GM21576 (cell line): Measurements from ENCODE around the gene FNBP1L.
"Not testable (repeated sequence)": the region's sequence is repeated elsewhere in the genome, so short reads cannot be mapped to it uniquely, and the experiment has no call there.

Source experiments
- ATAC-seq: cut with Tn5 transposase; IDR thresholded peaks from one replicate; pipeline ENCODE4 v1.9.1; 2021; ENCODE audit warnings: mild to moderate bottlenecking, moderate library complexity; ENCODE audit not compliant: unreplicated experiment

Gene FNBP1L

DNA sequence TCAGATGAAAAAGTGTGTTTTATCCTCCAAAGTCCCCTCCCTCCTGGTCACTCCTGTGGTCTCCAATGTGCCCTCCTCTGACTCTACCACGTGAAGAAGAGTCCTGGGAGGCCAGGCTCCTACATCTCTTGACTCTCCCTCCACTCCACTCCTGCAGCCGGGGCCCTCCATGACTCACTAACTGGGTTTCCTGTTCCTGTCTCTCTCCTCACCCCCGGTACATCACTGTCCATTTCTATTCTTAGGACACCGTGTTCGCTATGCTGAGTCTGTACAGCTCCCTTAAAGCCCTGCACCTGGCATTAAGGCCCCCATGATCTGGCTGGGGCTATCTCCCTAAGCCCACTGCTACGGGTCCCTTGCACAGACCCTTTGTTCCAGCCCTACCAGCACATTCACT lies 140.3 kb downstream of the FNBP1L start:
- no peak for ATAC-seq

DNA sequence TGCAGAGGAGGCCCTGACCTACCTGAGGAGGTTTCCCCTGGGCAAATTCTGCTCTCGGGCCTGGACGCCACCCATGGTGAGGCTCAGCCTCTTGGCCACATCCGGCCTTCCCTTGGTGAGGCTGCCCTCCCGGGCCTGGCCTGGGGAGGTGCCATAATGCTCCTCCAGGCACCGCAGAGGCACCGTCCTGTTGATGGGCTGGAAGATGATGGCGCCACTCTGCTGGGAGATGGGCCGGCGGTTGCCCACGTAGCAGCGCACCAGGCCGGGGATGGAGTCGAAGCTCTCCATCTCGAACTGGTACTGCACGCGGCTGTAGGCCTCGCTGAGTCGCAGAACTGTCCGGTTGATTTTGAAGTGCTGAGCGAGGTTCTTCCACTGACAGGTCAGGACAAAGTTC lies 141.0 kb downstream of the FNBP1L start:
- ATAC-seq, result no peak

DNA sequence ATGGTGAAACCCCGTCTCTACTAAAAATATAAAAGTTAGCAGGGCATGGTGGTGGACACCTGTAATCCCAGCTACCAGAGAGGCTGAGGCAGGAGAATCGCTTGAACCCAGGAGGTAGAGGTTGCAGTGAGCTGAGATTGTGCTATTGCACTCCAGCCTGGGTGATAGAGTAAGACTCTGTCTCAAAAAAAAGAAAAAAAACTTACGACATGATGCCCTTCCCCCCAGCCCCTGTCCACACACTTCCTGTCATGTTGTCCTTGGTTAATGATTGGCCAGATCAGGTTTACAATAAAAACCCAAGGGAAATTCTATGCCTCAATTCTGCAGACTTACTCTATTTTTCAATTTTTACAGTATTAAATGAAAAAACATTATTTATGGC lies 143.4 kb downstream of the FNBP1L start:
- ATAC-seq, result not testable (repeated sequence)

DNA sequence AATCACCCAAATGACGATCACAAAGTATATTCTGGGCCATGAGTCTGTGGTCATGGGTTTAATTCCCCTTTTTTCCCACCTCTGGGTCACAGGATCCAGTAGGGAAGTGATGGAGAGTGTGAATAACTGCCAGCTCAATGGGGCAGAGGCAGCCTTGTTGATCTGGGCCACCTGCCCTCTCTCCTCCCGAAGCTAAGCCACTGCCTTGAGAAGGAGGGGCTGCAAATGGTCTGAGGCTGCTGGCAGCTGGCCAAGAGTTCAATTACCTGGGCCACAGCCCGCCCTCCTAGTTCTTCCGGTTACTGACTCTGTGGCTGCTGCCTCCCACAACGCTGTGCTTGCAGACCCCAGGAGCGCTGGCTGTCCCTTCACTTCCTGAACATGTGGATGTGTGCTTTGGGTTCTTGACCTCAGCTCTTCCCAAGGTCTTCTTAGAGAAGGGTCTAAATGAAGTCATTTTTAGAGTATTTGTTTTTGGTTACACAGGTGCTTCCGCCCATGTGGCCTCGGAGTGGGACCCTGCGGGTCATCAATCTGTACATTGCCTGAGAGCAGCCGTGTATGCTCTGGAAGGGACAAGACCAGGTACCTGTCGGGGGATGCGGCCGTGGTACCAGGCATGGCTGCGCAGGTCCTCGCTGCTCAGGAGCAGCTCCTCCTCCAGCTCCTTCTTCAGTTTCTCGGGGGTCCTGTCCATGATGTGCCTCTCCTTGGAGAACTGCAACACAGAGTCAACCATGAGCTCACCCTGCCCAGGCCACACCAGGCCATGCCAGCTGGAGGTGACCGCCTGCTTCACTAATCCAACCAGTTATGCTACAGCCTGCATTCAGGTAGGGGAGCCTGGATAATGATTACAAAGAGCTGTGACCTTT lies 144.0 kb downstream of the FNBP1L start:
- peak; percentile 77 for ATAC-seq

DNA sequence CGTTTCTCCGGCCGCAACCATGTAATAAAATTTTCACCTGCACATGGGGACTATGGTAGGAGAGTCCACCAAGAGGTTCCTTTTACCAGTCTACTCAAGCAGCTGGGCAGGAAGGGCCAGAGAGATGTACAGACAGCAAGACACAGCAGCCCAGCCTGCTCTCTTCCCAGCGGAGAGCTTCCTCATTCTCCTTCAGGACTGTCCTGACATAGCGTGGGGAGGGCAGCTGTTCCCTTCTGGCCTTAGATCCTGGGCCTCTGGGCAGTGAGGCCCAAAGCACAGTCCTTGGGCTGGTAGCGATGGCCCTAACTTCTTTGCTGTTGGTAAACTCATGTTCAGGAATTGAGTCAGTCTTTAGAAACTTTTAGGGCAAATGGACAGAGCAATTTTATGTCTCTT lies 144.6 kb downstream of the FNBP1L start:
- no peak for ATAC-seq

DNA sequence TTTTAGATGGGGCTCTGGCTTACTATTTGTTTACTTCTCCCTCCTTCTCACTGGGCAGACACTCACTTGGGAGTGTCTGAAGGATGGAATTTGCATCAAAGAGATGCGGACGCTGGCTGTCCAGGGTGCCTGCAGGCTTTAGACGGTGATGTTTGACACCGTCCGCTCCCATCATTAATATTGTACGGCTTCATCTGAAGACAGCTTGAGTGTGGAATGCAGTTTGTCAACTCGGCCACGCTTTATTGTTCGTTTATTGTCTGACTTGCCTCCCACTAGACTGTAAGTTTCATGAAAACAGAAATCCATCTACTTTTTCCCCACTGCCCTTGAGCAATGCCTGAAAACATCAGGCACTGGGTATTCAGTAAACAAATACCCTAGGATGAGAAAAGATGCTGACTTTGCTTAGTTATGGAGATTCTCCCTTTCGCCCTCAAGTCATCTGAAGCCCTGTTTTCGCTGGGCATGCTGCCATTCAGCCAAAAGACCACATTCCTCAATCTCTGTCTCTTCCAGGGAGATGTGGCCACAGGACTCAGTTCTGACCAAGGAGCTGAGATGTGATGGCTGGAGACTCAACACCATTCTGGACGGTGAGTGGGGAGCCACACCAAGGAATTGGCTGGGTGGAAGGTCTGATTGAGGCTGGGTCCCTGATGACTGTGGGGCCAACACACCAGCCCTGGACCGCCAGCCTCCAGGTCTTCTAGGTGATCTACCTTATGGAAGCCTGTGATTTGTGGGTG lies 146.1 kb downstream of the FNBP1L start:
- no peak for ATAC-seq

DNA sequence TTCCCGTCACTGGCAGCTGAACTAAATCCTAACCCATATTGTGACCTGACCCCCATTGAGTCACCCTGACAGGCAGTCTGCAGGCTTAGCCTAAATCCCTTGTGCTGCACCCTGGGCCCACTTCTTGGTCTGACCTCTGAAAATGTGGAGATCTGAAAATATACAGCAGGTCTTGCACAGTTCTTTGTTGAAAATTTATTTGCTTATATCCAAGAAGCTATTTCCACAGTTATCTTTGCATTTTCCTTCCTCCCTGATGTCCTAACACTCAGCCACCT lies 146.6 kb downstream of the FNBP1L start:
- no peak for ATAC-seq

DNA sequence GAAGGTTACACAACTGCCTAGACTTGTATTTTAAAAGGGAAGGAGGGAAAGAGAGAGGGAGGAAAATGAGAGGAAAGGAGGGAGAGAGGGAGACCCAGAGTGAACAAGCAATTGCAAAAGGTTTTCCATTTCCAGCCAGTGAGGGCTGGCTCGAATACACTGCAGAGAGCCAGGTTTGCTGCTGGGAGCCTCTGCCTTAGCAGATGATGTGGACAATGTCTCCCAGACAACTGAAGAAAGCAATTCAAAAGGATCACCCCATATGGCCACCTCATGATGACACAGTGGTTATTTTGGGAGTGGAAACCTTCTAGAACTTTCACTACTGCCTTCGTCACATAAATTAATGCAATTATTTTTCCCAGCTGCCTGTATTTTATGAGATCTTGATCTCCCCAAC lies 147.3 kb downstream of the FNBP1L start:
- ATAC-seq, result no peak

DNA sequence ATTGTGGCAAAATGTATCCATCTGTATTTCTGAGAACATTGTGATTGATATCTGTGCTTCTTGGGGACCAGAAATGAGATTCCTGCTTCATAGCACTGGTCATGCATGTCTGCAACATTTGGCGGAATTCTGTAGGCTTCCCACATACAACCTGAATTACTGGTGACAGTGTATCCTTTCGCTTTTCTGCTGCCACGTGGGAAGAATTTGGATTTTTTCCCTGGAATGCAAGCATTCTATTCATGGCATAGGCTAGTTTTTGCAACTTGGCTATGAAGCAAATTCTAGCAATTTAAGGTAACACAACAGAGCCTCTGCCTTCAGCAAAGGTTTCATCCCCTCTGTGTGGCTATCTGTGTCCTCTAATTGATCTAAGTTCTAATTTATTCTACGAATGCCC lies 147.8 kb downstream of the FNBP1L start:
- no peak for ATAC-seq

DNA sequence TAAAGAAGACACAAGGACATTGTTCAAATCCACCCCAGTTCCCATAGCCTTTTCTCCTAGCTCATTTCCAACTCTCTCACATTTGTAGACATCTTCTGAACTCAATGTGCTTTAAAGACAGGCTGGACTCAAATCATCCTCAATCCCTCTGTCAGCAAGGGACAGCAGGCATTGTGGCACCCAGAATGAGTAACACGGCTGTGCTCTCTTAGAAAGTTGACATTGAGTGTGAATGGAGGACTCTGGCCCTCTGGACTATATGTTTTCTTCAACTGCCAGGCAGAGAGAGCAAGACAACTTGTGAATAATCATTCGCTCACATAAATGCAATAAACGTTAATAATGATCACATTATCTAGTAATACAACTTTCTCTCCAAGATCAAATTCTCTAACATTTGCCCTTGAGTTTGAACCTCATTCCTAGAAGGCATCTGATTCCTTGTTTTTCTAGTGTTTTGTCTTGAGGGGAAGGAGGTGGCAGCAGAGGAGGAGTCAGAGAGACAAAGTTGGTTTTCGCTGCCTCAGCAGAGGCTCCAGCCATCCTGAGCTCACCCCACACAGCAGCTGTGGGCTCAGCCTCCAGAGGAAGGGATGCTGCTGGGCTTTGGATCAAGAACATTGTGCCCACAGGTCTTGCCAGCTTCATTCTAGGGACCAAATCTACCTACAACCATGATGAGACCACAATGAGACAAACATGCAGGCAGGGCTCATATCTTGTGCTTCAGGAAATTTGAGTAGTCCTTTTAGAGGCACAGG lies 148.6 kb downstream of the FNBP1L start:
- ATAC-seq, result no peak

DNA sequence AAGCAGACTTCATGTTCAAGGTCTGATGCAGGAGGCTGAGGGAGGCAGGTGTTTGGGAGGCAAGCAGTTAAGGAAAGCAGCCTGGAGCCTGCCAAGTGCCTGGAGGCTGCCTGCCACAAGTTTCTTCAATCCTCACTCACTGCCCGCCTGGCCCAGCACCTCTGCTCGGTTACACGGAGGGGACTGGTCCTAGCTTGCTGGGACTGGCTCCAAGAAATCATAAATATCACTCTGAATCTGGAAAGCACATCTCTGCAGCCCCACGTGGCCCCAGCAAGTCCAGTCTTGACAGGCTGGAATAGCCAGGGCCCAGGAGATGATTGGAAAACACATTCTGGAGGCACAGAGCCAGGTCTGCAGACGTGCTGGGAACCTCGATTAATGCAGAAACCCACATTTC lies 149.8 kb downstream of the FNBP1L start:
- no peak for ATAC-seq

DNA sequence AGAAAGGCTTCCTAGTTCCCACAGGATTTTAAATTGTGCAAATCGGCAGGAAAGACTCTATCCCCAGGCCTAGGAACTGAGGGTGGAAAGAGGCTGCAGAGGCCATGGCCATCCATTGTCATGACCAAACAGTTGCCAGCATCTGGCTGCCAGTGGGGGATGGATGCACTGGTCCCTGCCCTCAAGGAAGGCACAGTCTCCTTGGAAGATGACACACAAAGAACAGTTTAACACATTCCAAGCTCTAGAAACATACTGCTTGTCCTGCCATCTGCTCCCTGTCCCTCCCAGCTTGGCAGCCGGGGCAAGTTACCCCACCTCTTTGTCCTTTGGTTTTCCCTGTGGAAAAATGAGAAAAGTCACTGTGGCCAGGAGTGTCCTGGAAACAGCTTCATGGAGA lies 150.5 kb downstream of the FNBP1L start:
- ATAC-seq, result no peak

DNA sequence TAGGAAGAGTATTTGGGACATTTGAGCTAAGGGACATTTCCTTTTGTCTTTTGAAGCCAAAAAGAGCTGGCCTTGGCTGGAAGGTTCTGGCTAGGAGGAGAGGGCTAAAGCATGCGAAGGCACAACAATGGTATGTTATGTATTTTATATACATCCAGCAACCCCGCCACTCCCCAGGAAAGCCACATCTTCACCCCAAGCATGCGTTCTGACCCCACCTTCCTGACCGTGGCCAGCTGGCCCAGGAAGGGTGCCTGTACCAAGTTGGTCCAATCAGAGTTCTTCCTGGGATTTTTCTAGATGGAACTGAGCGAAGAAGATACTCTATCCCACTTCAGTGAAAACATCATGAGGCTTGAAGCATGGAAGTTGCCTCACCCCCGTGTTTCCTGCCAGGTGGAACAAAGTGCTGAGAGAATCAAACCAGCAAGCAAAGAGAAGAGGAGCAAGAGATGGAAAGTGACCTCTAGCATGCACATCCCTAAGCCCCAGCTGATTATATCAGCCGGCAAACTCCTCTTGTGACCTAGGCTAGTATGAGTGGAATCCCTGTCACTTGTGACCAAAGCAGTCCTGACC lies 151.0 kb downstream of the FNBP1L start:
- ATAC-seq, result no peak

DNA sequence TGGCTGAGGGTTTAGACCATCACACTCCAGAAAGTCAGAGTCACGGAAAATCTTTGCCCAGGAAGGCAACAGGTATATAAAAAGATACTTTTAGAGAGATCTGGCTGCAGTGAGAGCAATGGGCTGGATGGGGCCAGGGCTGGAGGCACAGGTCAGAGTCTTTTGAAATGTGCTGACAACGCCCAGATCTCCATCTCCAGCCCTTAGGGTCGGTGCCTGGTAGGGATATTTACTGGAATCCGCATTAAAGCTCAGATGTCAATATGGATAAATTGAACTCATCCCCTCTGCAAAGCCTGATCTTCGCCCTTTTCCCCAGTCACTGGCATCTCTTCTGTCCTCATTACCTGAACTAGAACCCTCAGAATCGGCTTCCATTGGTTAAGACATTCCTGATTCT lies 151.6 kb downstream of the FNBP1L start:
- ATAC-seq, result no peak

DNA sequence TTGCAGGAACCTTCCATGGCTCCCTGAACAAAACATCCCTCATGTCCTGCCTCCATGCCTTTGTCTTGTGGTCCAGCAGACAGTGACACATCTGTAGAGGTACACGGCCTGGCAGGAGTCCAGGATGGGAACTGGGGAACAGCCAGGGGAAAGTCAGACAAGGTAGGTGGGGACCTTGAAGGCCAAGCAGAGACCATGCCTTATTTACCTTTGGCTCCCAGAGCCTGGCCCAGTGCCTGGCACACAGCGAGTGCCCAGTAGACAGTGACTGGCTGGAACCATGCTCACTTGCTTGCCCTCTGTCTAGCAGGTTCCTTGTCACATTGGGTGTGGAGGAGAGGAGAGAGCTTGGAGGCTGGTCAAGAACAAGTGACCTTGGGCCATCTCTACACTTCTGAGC lies 152.7 kb downstream of the FNBP1L start:
- no peak for ATAC-seq

DNA sequence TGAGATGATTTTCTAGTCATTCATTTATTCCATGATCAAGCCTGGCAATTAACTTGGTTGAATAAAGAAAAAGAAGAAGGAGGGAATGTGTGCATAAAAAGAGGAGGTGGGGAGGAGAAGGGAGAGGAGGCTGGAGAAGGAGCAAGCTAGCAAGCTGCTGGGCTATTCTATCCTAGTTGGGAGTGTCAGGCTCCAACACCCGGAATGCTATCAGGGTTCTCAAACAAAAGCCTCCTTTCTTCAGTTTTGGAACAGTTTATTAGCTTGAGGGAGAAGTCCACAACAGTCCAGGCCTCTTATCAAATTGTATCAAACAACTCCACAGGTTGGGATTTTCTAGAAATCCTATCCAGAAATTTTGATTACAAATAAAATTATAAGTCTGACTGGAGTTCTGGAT lies 153.8 kb downstream of the FNBP1L start:
- no peak for ATAC-seq

DNA sequence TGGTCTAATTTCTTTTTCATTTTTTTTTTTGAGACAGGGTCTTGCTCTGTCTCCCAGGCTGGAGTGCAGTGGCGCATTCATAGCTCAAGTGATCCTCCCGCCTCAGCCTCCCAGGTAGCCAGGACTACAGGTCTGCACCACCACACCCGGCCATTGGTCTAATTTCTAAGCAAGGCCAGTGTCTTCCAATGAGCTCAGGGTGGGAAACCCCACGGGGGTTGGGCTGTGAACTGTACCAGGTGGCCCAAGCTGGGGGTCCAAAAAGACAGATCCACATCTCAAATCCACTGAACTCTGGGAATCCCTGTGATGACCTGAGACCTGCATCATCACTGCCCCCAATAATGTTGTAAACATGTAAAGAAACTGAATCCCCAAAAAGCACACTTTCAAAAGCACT lies 154.2 kb downstream of the FNBP1L start:
- ATAC-seq, result no peak

DNA sequence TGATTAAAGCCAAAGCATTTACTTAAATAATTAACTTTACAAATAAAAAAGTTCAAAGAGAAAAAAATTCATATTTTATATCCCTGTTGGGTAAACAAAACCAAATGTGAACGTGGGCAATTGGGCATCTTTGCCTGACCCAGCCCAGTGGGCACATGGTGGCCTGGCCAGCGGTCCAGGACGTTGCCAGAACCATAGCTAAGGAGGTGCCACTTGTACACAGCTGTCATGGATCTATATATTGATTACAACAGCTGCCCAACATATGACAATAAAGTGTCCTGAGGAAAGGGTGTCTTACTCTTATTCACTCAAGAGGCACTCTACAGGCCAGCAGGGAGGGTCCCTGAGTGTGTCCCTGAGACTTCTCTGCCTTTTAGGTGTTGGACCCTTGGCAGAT lies 155.2 kb downstream of the FNBP1L start:
- ATAC-seq, result no peak

DNA sequence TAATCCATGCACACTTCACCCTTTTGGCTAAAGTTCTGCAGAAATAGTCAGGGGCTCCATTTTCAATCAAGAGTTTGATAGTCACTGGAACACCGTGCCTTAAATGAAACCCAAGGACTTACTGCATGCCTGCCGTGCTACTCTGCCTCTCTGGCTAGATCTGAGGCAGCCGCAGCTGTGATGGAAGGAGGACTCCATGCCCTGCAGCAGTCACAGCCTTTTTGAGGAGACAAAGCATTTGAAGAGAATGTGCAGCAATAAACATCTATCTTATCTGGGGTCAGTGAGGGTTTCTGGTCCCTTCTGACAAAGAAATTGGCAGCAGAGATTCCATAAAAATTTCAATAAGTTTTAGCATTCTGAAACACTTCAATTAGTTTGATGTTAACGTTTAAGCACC lies 155.7 kb downstream of the FNBP1L start:
- no peak for ATAC-seq
